Esophagus (tissue), 2 donors: ENCODE measurements around the gene ZNF443. TPM values are rescaled to one million over a fixed set of nuclear protein-coding genes. Genes with fewer than 3 reads are reported as not detected.
A peak's percentile ranks its signal among the peaks of the same experiment; 100 is the strongest.
"Not testable (repeated sequence)": the region's sequence is repeated elsewhere in the genome, so short reads cannot be mapped to it uniquely, and the experiment has no call there.

Experiments used
- H3K27ac ChIP-seq, 2 donors: one replicate each; pipeline ENCODE4 v1.5.1; 2013; ENCODE audit warnings: low read depth in 2 of 2, mild to moderate bottlenecking in 2 of 2, inconsistent platforms in 1 of 2, low read length in 1 of 2, moderate library complexity in 1 of 2
- H3K27me3 ChIP-seq, 2 donors: one replicate each; pipeline ENCODE4 v1.6.1; 2013; ENCODE audit warnings: low read length in 2 of 2, control low read depth in 1 of 2, mild to moderate bottlenecking in 1 of 2; ENCODE audit not compliant: insufficient read depth in 2 of 2, control insufficient read depth in 1 of 2
- H3K36me3 ChIP-seq, 2 donors: one replicate each; pipeline ENCODE4 v1.6.1; 2013; ENCODE audit warnings: low read length in 1 of 2; ENCODE audit not compliant: control insufficient read depth in 2 of 2, insufficient read depth in 2 of 2
- H3K4me1 ChIP-seq, 2 donors: one replicate each; pipeline ENCODE4 v1.6.1; 2013; ENCODE audit warnings: low read length in 1 of 2; ENCODE audit not compliant: control insufficient read depth in 2 of 2, insufficient read depth in 2 of 2
- H3K4me3 ChIP-seq, 2 donors: one replicate each; pipeline ENCODE4 v1.5.1; 2013; ENCODE audit warnings: low read length in 2 of 2, mild to moderate bottlenecking in 2 of 2, low read depth in 1 of 2, moderate library complexity in 1 of 2
- H3K9me3 ChIP-seq, 2 donors: one replicate each; pipeline ENCODE4 v1.6.1; 2013; ENCODE audit warnings: mild to moderate bottlenecking in 2 of 2, low read depth in 1 of 2, low read length in 1 of 2, moderate library complexity in 1 of 2; ENCODE audit not compliant: control insufficient read depth in 2 of 2, insufficient read depth in 1 of 2
- WGBS, 2 donors: extraction: QIAGEN DNeasy Blood & Tissue Kit; methylation state at CpG; one replicate each; pipeline ENCODE4 v1.1.7; 2013; 5-methylcytosine and 5-hydroxymethylcytosine counted together
- polyA plus RNA-seq, 2 donors: library from polyadenylated mRNA; stranded (reverse); fragments of 200-250 nt; gene quantifications; one replicate each; pipeline ENCODE4 v1.2.3, GENCODE V29; 2013
- donor health status: healthy with polysubstance abuse.
- donor health status: Bipolar disorder and iron deficiency.

Gene ZNF443
- polyA plus RNA-seq, result 1 to 10 TPM; 1.5 to 3.5 TPM

- 0% methylated on average over 51 to 59 of the region's 59 CpGs for WGBS, 2 donors
- Histone ChIP-seq H3K4me3 (peak within 1 kb of the TSS; percentile 66 to 79), H3K9me3 (no peaks in the 10 kb centered on the region), H3K4me1 (no peaks in the 10 kb centered on the region), H3K27ac (peak within 1 kb of the TSS; percentile 87 to 92), H3K36me3 (no peaks in the 10 kb centered on the region), H3K27me3 (no peaks in the 10 kb centered on the region)
Measured at GRCh38 chr19:12440541-12441316, at the start of gene ZNF443. TSS of gene ZNF443 (minus strand) at chr19:12441021. CDS start at chr19:12440914, 107 bp downstream.

GRCh38 chr19:12486265-12486783, 45.5 kb upstream of the ZNF443 start:
- not testable (repeated sequence) for H3K4me1 ChIP-seq, H3K4me3 ChIP-seq, H3K27ac ChIP-seq, H3K27me3 ChIP-seq, H3K9me3 ChIP-seq, H3K36me3 ChIP-seq
- WGBS, 2 donors, result 92% methylated on average over 1 of the region's 1 CpG

DNA sequence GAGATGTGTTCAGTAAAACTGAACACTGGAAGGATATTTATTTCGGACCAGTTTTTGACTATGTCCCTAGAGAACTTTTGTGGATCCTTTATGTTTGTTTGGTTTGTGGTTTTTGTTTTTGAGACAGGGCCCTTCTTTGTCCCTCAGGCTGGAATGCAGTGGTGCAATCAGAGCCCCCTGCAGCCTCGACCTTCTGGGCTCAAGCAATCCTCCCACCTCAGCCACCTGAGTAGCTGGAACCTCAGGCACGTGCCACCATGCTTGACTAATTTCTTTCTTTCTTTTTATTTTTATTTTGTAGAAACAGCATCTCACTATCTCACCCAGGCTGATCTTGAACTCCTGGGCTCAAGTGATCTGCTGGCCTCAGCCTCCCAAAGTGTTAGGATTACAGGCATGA, 44.8 kb upstream of the ZNF443 start:
- Histone ChIP-seq H3K27me3 (no peaks in the 10 kb centered on the region), H3K36me3 (no peaks in the 10 kb centered on the region), H3K9me3 (no peaks in the 10 kb centered on the region), H3K4me3 (no peak overlapping the region), H3K4me1 (peaks cover 2 to 3% of the 10 kb centered on the region in 2 donors), H3K27ac (no peak overlapping the region)
- 61 to 81% methylated on average over 3 of the region's 3 CpGs for WGBS, 2 donors

DNA sequence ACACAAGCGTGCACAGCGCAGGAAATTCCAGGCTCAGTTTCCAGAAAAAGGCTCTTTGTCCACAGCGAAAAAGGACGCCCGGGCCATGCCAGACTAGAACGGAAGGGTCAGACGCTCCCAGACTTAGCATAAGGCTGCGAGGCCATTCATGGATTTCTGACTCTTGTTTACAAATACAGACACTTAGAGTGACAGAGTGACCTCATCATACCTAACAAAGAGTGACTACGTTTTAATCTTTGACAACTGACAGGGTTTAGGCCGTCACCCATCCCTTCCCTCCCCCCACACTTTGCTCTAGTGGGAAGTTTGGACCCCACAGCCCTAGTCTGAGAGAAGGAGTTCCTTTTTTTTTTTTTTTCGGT, 44.2 kb upstream of the ZNF443 start:
- H3K27me3 ChIP-seq, result no peaks in the 10 kb centered on the region
- no peaks in the 10 kb centered on the region for H3K9me3 ChIP-seq
- no peaks in the 10 kb centered on the region for H3K36me3 ChIP-seq
- 2 to 4% methylated on average over 11 of the region's 11 CpGs for WGBS, 2 donors
- H3K4me3 ChIP-seq, result peak overlapping the region; percentile 88 to 91
- H3K4me1 ChIP-seq, result peaks cover 2 to 3% of the 10 kb centered on the region in 2 donors
- peak overlapping the region; percentile 3 to 34 for H3K27ac ChIP-seq

DNA sequence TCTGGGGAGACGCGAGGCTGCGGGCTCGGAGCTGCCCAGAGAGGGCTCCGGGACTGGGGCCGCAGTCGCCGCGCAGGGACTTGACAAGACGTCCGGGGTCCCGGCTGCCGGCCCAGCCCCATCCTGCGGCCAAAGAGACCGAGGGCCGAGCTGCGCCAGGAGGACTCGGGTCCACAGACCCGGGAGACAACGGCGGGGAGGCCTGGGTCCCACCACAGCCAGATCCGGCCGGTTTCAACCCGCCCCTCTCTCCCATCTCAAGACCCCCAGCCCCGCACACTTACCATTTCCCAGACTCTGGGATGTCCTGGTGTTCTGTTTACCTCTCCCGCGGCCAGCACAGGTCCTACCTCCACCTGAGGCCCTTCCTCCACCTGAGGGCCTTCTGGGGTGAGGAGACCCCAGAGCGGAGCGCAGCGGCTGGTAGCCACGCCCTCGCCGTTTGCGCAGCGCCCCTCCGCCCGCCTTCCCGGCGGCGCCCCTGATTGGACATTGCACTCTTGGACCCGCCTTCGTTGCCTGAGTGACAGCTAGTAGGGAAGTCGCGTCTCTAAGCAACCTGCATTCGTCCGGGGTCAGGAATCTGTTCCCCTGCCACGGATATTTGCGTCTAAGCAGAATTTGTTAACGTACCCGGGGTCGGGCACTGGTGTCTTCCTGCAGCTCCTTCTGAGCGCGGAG, 43.7 kb upstream of the ZNF443 start, which contains the start of gene ZNF709:
ZNF709 (minus strand) TSS at position 446 of the 681 bp plus-strand sequence; CDS start at position 287, 159 bp downstream.
- WGBS, 2 donors, result 0% methylated on average over 52 to 53 of the region's 53 CpGs
- Histone ChIP-seq H3K27me3 (no peaks in the 10 kb centered on the region), H3K36me3 (no peaks in the 10 kb centered on the region), H3K4me1 (peaks cover 2 to 3% of the 10 kb centered on the region in 2 donors), H3K9me3 (no peaks in the 10 kb centered on the region), H3K27ac (peak within 1 kb of the TSS; percentile 3 to 74), H3K4me3 (peak within 1 kb of the TSS; percentile 88 to 91)

DNA sequence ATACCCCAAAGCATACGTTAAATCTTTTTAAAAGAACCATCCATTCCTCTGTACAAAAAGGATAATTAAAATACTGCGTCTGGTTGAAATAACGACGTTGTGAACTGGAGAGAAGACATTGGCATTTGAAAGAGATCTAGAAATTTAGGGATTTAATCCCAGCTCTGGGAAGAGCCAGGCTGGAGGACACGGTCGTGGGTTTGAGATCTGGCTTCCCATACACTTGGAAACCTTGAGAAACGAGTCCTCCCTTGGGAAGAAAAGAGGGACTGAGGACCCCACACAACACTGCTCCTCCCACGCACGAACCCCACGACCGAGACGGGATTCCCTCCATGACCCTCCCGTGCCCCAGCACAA, 43.2 kb upstream of the ZNF443 start:
- H3K9me3 ChIP-seq, result no peaks in the 10 kb centered on the region
- H3K4me3 ChIP-seq, result peak overlapping the region; percentile 88 to 91
- no peaks in the 10 kb centered on the region for H3K36me3 ChIP-seq
- H3K27me3 ChIP-seq, result no peaks in the 10 kb centered on the region
- peaks cover 2 to 3% of the 10 kb centered on the region in 2 donors for H3K4me1 ChIP-seq
- 3% methylated on average over 13 of the region's 13 CpGs for WGBS, 2 donors
- peak overlapping the region; percentile 3 to 74 for H3K27ac ChIP-seq

DNA sequence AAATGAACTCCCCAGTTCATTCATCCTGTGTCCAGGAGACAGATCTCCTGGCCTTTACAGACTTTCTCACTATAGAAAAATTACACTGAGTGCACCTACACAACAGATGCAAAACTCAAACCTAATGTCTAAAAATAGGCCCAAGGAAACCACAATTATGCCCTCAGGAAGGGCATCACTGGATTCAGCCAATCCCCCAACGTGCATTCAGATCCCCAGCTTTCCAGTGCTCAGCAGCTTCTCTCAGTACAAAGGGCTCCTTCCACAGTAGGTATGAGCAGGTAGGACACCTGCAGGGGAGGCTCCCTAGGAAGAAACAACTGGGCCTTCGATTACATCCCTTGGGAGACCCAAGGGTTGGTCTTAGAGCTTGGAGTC, 41.7 kb upstream of the ZNF443 start:
- 59 to 69% methylated on average over 2 of the region's 2 CpGs for WGBS, 2 donors
- Histone ChIP-seq H3K9me3 (no peaks in the 10 kb centered on the region), H3K4me1 (peaks cover 2 to 3% of the 10 kb centered on the region in 2 donors), H3K27ac (no peak overlapping the region), H3K4me3 (no peak overlapping the region), H3K36me3 (no peaks in the 10 kb centered on the region), H3K27me3 (no peaks in the 10 kb centered on the region)

DNA sequence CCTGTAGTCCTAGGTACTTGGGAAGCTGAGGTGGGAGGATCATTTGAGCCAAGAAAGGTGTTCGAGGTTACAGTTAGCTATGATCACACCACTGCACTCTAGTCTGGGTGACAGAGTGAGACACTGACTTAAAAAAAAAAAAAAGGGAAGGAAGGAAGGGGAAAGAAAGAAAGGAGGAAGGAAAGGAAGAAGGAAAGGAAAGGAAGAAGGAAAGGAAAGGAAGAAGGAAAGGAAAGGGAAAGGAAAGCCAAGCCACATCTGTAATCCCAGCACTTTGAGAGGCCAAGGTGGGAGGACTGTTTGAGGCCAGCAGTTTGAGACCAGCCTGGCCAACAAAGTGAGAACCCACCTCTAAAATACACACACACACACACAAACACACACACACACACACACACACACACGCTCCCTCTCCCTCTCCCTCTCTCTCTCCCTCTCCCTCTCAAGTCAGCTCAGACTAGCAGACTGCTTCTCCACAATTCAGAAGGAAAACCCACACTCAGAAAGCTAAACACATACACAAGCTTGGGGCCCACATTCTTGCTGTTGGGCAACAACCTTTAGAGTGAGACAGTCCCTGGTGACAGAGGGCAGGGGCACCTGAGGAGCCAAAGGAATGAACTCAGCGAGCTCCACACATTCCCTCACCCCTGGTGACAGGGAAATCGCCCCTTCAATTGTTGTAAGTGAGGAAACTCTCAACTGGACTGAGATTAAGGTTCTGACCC, 41.1 kb upstream of the ZNF443 start:
- Histone ChIP-seq H3K27me3 (no peaks in the 10 kb centered on the region), H3K36me3 (no peaks in the 10 kb centered on the region), H3K4me1 (peaks cover 2 to 3% of the 10 kb centered on the region in 2 donors), H3K4me3 (no peak overlapping the region), H3K27ac (no peak overlapping the region), H3K9me3 (no peaks in the 10 kb centered on the region)
- 76 to 80% methylated on average over 3 to 4 of the region's 4 CpGs for WGBS, 2 donors

DNA sequence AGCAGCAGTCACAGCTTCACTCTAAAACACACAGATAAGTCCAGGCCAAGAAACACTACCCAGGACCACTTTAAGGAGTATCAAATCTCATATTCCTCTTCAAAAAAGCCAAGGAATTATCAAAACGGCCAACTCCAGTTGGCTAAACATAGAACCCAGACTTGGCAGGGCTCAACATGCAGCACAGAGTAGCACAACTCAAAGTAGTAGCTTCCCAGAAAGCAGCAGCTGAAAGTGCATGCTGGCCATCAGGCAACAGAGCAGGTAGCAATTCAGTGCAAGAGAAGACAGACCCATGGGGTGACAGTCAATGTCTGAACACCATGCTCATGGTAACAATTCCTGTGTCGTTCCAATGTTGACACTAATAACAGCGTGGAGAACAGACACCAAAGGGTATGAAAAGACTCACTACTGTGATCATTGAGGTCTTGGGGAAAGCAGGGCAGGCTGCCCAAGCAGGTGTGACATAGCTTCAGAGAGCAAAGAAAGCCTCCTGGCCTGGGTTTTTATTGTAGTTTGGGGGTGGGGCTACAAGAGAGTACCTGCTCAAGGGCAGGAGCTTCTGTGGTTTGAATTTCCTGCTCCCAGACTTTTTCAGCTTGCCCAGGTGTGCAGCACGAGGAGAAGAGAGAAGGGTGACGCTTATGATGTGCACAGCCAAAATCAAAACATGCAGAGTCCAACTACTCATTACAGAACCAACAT, 37.6 kb upstream of the ZNF443 start:
- no peaks in the 10 kb centered on the region for H3K27me3 ChIP-seq
- H3K9me3 ChIP-seq, result no peaks in the 10 kb centered on the region
- H3K27ac ChIP-seq, result no peak overlapping the region
- H3K4me3 ChIP-seq, result no peak overlapping the region
- H3K36me3 ChIP-seq, result no peaks in the 10 kb centered on the region
- WGBS, 2 donors, result 45 to 60% methylated on average over 5 of the region's 5 CpGs
- H3K4me1 ChIP-seq, result peaks cover under 1 to 2% of the 10 kb centered on the region in 2 donors
